ENCODE data around the gene SLC7A7.
"Not testable (repeated sequence)": the region's sequence is repeated elsewhere in the genome, so short reads cannot be mapped to it uniquely, and the experiment has no call there.

The SLC7A7 gene

DNA sequence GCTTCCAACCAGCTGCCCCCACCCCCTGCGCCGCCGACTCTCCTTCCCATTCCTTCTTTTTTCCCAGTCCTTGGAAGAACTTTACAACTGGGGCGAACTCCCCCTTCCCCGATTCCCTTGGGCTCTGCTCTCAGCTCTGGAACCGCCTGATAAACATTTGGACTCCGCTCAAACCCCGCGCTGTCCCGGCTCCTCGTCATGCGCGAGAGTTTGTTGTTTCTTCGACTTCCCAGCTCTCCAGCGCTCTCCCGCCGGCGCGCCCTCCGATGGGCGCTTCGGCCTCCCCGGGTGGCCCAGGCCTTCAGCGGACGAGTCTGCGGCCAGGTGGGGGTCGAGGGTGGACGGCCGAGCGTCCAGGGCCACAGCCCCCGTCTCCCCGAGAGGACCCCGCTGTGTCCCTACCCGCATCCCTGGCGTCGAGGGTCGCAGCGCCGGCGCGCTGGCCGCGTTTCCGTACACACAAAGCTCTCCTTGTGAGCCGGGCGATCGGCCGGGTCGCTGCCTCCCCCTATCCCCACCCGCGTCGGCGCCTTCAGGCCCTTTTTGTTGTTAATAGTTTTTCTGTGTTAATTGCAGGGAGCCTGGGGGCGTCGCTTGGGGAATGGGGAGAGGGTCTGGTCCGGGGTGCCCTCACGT lies 22.0 kb upstream of the SLC7A7 start:
- Mint-ChIP-seq H3K36me3 (ENCODE audit: low read depth) (peaks cover 26% of the 10 kb centered on the region), H3K9me3 (no peaks in the 10 kb centered on the region), H3K4me1 (ENCODE audit: low read depth) (peaks cover 28% of the 10 kb centered on the region), H3K27me3 (peaks cover 13% of the 10 kb centered on the region), H3K4me3 (peak overlapping the region; percentile 72), H3K27ac (no peak overlapping the region)

DNA sequence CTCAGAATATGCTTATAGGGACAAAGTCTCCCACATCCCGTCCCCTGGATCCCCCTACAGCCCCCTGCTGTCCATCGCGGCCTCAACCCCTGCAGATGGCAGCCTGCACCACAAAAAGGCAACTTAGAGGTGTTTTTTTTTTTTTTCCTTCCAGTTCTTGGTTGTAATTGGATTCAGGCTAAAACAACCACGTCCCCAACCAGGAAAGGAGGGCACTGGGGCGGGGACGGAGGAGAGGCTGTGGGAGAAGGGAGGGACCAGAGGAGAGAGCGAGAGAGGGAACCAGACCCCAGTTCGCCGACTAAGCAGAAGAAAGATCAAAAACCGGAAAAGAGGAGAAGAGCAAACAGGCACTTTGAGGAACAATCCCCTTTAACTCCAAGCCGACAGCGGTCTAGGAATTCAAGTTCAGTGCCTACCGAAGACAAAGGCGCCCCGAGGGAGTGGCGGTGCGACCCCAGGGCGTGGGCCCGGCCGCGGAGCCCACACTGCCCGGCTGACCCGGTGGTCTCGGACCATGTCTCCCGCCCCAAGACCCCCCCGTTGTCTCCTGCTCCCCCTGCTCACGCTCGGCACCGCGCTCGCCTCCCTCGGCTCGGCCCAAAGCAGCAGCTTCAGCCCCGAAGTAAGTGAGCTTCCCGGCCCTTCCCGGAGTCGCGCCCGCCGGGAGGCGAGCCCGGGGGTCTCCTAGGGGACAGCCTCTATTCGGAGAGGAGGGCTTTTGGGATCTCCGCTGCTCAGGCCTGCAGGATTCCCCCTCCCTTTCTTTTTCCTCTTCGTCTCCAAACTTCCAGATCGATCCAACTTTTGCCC lies 21.3 kb upstream of the SLC7A7 start, which contains the start of gene MMP14:
MMP14 (plus strand) TSS at position 285 of the 813 bp plus-strand sequence; CDS start at position 518, 233 bp downstream.
- no peaks in the 10 kb centered on the region for H3K9me3 Mint-ChIP-seq
- peaks cover 13% of the 10 kb centered on the region for H3K27me3 Mint-ChIP-seq
- H3K4me3 Mint-ChIP-seq, result peak within 1 kb of the TSS; percentile 72
- H3K36me3 Mint-ChIP-seq (ENCODE audit: low read depth), result peaks cover 32% of the 10 kb centered on the region
- peak within 1 kb of the TSS; percentile 5 for H3K27ac Mint-ChIP-seq
- peaks cover 30% of the 10 kb centered on the region for H3K4me1 Mint-ChIP-seq (ENCODE audit: low read depth)

DNA sequence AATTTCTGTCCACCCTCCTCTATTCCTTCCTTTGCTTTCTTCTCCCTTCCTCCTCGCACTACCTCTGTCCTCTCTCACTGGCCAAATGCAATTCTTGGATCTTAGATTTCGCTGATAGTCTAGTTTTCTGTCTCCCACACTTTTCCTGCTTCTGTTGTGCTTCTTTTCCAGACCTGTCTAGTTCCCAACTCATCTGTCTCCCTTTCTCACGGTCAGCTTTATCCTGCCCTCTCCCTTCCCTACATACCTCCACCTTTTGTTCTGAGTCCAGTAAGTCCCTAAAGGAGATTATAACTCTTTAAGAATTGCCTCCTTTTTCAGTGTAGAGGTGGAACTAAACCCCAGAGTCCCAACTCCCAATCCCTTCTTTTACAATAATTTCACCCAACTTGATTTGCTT lies 20.3 kb upstream of the SLC7A7 start:
- Mint-ChIP-seq H3K4me3 (no peak overlapping the region), H3K27me3 (peaks cover 13% of the 10 kb centered on the region), H3K27ac (peak overlapping the region; percentile 5), H3K9me3 (no peaks in the 10 kb centered on the region), H3K4me1 (ENCODE audit: low read depth) (peaks cover 39% of the 10 kb centered on the region), H3K36me3 (ENCODE audit: low read depth) (peaks cover 36% of the 10 kb centered on the region)

DNA sequence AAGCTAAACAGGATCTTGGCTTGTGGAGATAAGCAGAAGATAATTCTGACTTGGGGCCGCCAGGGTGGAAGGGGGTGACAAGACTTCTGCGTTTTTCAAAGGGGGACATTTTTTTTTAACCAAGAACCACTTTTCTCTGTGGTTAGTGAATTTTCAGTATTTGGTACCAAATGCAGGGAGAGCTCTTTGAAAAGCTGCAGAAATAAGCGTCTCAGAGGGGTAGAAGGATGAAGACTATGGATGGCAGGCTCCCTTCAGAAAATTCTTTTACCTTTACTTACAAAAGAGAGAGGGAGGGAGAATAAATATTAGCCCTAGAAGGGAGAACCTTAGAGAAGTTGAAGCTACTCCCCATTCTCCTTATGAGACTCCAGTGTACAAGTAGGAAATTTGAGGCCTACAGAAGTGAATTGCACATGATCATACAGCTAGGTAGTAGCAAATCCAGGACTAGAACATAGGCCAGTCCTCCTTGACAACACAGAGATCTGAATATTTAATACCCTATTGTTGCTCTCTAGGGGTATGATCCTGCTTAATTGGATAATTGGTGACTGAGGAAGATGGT lies 15.3 kb upstream of the SLC7A7 start:
- Mint-ChIP-seq H3K36me3 (ENCODE audit: low read depth) (peaks cover 30% of the 10 kb centered on the region), H3K27me3 (peaks cover 4% of the 10 kb centered on the region), H3K4me3 (peak overlapping the region; percentile 95), H3K9me3 (no peaks in the 10 kb centered on the region), H3K4me1 (ENCODE audit: low read depth) (peaks cover 30% of the 10 kb centered on the region), H3K27ac (peak overlapping the region; percentile 98)

DNA sequence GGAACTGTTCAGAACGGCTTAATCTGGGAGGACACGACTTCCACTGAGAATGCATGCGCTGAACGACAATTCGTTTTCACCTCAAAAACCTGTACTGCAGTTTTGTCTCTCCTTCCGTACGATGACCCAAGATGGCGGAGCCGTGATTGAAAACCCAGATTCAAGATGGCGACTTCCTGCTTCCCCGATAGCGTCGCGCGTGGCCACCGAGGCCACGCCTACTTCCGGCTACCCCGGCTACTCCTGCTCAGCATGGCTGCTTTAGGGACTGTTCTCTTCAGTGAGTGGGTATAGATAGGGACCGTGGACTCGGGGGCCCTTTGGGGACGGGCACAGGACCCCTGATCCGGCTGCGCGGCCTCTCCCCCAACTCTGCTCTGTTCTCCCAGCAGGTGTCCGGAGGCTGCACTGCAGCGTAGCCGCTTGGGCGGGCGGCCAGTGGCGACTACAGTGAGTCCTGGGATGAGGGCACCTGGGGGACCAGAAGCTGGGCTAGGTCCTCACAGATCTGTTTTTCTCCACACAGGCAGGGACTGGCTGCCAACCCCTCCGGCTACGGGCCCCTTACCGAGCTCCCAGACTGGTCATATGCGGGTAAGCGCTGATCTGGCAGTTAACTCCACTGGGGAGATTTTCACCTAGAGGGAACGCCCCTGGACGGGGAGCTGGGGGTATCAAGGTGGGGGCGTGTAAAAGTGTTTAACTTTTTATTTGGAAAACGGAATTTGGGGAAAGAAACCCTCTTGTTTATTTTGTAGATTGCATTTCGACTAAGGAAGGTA lies 14.6 kb upstream of the SLC7A7 start, which contains the start of gene MRPL52:
MRPL52 (plus strand) TSS at position 227 of the 782 bp plus-strand sequence; CDS start at position 253, 26 bp downstream.
- peaks cover 34% of the 10 kb centered on the region for H3K4me1 Mint-ChIP-seq (ENCODE audit: low read depth)
- H3K9me3 Mint-ChIP-seq, result no peaks in the 10 kb centered on the region
- peak within 1 kb of the TSS; percentile 95 for H3K4me3 Mint-ChIP-seq
- H3K27me3 Mint-ChIP-seq, result peaks cover 4% of the 10 kb centered on the region
- H3K27ac Mint-ChIP-seq, result peak within 1 kb of the TSS; percentile 98
- peaks cover 23% of the 10 kb centered on the region for H3K36me3 Mint-ChIP-seq (ENCODE audit: low read depth)

DNA sequence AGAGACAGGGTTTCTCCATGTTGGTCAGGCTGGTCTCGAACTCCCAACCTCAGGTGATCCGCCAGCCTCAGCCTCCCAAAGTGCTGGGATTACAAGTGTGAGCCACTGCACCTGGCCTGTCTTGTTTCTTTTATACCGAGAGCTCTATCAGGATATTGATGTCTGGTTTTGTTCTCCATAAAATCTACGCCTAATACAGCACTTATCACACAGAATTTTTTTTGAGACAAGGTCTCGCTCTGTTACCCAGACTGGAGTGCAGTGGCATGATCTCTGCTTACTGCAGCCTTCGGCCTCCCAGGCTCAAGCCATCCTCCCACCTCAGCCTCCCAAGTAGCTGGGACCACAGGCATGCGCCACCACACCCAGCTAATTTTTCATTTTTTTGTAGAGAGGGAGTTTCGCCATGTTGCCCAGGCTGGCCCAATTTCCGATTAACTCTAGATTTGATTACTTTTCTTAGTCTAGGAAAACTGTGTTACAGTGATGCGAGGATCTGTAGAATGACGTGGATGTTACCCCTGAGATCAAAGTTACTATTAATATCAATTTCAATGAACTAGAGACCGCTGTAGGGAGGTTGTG lies 13.9 kb upstream of the SLC7A7 start:
- Mint-ChIP-seq H3K4me1 (ENCODE audit: low read depth) (peaks cover 41% of the 10 kb centered on the region), H3K4me3 (peak overlapping the region; percentile 95), H3K36me3 (ENCODE audit: low read depth) (peaks cover 19% of the 10 kb centered on the region), H3K27ac (peak overlapping the region; percentile 98)
- H3K9me3 Mint-ChIP-seq, H3K27me3 Mint-ChIP-seq: not testable (repeated sequence)

DNA sequence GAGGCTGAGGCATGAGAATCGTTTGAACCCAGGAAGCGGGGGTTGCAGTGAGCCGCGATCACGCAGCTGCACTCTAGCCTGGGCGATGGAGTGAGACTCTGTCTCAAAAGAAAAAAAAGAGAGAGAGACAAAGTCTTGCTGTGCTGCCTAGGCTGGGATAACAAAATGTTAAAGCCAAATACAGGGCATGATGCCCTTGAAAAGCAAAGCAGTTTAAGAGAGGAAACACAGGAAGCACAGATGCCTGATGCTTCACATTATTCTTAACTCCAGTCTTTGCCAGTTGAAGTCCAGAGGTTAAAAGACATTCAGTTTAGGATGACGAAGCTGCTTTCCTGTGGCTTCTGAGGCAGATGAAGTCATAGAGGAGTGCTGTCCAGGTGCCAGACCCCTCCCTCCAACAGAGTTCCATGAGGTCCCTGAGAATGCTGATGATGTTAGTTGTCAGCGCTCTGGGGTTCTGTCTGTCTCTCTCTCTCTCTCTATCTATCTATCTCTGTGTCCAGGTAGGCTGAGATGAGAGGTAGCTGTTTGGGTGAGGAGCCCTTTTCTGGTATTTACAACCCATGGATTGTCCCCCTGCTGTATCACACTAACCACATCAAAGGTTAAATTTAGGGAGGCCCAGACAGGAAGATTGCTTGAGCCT lies 9.6 kb upstream of the SLC7A7 start:
- no peaks in the 10 kb centered on the region for H3K9me3 Mint-ChIP-seq
- H3K27ac Mint-ChIP-seq, result no peak overlapping the region
- H3K4me1 Mint-ChIP-seq (ENCODE audit: low read depth), result peaks cover 38% of the 10 kb centered on the region
- H3K36me3 Mint-ChIP-seq (ENCODE audit: low read depth), result no peaks in the 10 kb centered on the region
- H3K4me3 Mint-ChIP-seq, result peak overlapping the region; percentile 8
- H3K27me3 Mint-ChIP-seq, result peaks cover 10% of the 10 kb centered on the region

DNA sequence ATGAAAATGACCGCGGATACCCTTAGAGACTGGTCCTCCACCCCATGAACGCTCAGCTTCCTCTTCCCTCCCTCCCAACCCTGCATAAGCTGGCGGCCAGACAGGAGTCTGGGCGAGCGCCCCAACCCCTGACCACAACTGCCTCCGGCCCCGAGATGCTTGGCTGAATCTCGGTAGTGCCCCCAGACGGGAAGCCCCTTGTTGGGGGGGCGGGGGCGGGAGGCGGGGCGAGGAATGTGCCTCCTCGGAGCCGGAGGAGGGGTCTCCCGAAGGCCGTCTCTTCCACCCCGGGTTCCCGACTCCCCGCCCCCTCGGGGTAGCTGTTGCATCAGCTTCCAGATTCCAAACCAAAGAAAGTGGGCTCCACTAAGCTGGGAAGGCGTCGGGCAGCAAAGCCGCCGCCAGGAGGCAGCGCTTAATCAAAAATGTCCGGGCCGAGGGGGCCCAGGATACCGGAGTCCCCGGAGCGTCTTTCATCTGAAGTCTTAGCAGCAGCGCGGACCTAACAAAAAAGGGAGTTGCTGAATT lies 7.4 kb upstream of the SLC7A7 start:
- Mint-ChIP-seq H3K36me3 (ENCODE audit: low read depth) (no peaks in the 10 kb centered on the region), H3K27ac (no peak overlapping the region), H3K4me3 (peak overlapping the region; percentile 72), H3K9me3 (no peaks in the 10 kb centered on the region), H3K4me1 (ENCODE audit: low read depth) (peaks cover 39% of the 10 kb centered on the region), H3K27me3 (peaks cover 10% of the 10 kb centered on the region)

DNA sequence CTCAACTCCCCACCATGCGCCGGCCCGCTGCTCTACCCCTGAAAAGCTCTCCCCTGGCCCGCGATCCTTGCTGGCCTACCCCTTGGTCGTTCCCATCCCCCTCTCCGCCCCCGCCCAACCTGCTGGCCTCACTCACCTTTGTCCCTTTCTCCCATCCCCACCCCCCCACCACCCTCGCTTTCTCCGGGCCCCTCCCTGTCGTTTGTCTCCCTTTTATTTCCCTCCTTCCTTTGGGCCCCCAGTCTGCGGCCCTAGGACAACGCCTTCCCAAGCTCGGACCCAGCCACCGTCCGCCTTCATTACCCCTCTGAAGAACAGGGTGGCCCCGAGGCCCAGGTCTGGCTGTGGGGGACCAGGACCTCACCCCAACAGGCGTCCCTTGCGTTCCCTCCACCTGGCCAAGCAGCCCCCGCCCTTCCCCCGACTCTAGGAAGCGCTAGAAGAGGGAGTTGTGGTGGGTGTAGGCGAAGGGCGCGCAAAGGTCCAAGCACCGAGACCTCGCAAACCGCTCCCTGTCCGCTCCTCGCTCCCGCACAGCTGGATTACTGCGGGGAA lies 6.9 kb upstream of the SLC7A7 start:
- H3K4me3 Mint-ChIP-seq, result peak overlapping the region; percentile 72
- H3K36me3 Mint-ChIP-seq (ENCODE audit: low read depth), result no peaks in the 10 kb centered on the region
- peaks cover 39% of the 10 kb centered on the region for H3K4me1 Mint-ChIP-seq (ENCODE audit: low read depth)
- peaks cover 10% of the 10 kb centered on the region for H3K27me3 Mint-ChIP-seq
- no peak overlapping the region for H3K27ac Mint-ChIP-seq
- no peaks in the 10 kb centered on the region for H3K9me3 Mint-ChIP-seq

DNA sequence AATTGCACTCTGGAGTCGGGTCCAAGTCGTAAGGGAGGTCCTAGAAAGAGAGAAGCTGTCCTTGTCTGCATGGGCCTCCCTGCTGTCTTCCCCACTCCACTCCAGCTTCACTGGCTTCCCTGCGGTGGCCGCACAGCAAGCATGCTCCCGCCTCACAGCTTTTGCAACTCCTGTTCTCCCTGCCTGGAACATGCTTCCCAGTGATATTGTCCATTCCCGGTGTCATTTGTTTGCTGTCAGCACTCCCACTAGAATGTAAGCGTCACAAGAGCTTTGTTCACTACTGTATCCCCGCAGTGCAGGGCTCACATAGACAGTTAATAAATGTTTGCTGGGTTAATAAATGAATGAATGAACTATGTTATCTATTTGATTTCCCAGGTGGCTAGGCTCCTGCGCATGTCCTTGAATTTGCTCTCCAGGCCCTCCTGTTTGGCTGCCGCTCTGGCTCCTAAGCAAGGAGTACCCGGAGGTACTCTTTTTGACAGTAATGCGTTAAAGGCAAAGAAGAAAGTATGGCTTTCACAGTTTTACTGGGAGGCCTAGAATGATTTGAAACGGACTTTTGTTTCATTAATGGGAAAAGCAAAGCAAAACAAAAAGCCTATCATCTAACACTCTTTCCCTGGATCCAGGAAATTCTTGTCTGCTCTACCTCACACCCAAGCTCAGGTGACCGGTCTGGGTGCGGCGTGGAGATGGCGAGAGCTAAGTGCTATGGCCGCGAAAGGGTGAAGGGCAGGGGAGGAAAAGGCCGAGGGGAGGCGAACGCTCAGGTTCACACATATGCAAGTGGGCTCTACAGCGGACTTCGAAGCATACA lies 6.2 kb upstream of the SLC7A7 start:
- H3K4me1 Mint-ChIP-seq (ENCODE audit: low read depth), result peaks cover 39% of the 10 kb centered on the region
- H3K4me3 Mint-ChIP-seq, result no peak overlapping the region
- H3K27ac Mint-ChIP-seq, result no peak overlapping the region
- H3K36me3 Mint-ChIP-seq (ENCODE audit: low read depth), result no peaks in the 10 kb centered on the region
- peaks cover 10% of the 10 kb centered on the region for H3K27me3 Mint-ChIP-seq
- no peaks in the 10 kb centered on the region for H3K9me3 Mint-ChIP-seq

DNA sequence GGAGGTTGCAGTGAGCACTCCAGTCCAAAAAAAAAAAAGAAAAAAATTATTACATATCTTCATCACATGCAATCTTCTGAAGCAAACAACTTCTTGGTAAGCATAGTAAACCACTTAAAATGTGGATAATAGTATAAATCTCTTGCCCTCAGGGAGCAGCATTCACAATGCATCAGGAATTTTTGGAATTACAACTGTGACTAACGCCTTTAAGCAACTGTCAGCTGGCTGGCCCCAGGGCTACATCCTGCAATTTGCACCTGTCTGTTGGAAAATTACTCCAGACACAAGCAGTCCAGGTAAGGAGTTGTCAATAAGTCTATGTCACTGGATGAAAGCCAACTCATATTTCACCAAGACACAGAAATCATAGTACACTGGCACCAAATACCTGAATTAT lies 5.5 kb upstream of the SLC7A7 start:
- peaks cover 9% of the 10 kb centered on the region for H3K27me3 Mint-ChIP-seq
- no peaks in the 10 kb centered on the region for H3K9me3 Mint-ChIP-seq
- H3K27ac Mint-ChIP-seq, result no peak overlapping the region
- H3K4me3 Mint-ChIP-seq, result no peak overlapping the region
- H3K4me1 Mint-ChIP-seq (ENCODE audit: low read depth), result peaks cover 41% of the 10 kb centered on the region
- no peaks in the 10 kb centered on the region for H3K36me3 Mint-ChIP-seq (ENCODE audit: low read depth)

DNA sequence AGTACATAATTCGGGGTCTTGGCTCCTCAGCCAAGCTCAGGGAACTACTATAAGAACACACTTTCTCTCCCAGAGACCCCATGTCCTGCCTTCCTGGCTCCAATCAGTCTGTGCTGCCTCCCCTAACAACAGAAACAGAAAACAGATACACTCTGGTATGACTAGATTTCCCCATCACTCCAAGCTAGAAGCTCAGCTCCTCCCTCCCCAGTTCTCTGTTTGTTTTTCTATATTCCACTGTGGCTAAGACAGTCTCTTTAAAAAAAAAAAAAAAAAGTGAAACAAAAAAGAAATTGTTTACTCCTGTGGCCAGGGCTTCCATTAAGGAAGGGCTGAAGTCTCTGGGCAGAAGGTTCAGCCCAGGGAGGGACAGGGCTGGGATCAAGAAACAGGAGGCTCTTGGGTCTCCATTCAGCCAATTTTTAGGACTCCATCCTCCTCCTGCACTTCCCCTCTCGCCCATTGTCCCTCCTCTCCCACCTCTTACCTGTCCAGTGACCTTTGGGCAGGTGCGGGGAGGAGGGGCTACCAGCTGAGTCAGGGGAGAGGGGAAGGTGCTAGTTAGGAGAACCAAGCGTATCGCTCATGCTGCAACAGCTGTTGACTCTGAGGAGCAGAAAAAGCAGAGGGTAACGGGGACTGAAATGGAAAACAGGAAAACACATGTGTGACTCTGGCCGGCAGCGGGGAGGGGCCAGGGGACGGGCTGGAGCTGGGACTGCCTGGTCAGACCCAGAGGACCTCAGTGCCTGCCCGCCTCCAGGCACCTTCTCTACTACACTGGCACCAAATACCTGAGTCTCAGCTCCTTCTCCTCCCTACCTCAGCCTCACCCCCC lies 4.1 kb upstream of the SLC7A7 start:
- peak overlapping the region; percentile 19 for H3K27ac Mint-ChIP-seq
- H3K9me3 Mint-ChIP-seq, result no peaks in the 10 kb centered on the region
- peaks cover 6% of the 10 kb centered on the region for H3K27me3 Mint-ChIP-seq
- H3K4me3 Mint-ChIP-seq, result no peak overlapping the region
- peaks cover 31% of the 10 kb centered on the region for H3K4me1 Mint-ChIP-seq (ENCODE audit: low read depth)
- H3K36me3 Mint-ChIP-seq (ENCODE audit: low read depth), result no peaks in the 10 kb centered on the region

Measured in stimulated activated naive CD8-positive, alpha-beta T cell treated with anti-CD3 and anti-CD28 coated beads, Interleukin-15, Interleukin-2, amounts not matched to agents 100 ng/mL and 50 ng/mL, for 24 hours (primary cell).